Activated T-cell treated with anti-CD3 and anti-CD28 coated beads, Interleukin-2, amount 50 U/mL, for 1 hour (primary cell): ENCODE data around the gene SND1.

Experiments used
- DNase-seq: peaks from one replicate; pipeline ENCODE4 v3.0.0-alpha.2; 2020

SND1 gene

GRCh38 chr7:127690337-127690736 lies 38.3 kb downstream of the SND1 start:
- DNase-seq, result no peak

- no peak for DNase-seq
Measured at GRCh38 chr7:127690806-127691205, 38.8 kb downstream of the SND1 start.

GRCh38 chr7:127692200-127692599 lies 40.2 kb downstream of the SND1 start:
- no peak for DNase-seq

- no peak for DNase-seq
Measured at GRCh38 chr7:127699853-127700252, 47.9 kb downstream of the SND1 start.

GRCh38 chr7:127702052-127702652 lies 50.2 kb downstream of the SND1 start:
- no peak for DNase-seq

- DNase-seq, result no peak
Measured at GRCh38 chr7:127702938-127703337, 50.9 kb downstream of the SND1 start.

GRCh38 chr7:127704211-127704610 lies 52.2 kb downstream of the SND1 start:
- no peak for DNase-seq

GRCh38 chr7:127705461-127705959 lies 53.5 kb downstream of the SND1 start:
- no peak for DNase-seq

- no peak for DNase-seq
Measured at GRCh38 chr7:127706766-127707165, 54.8 kb downstream of the SND1 start.

- DNase-seq, result no peak
Measured at GRCh38 chr7:127708201-127708600, 56.2 kb downstream of the SND1 start.

GRCh38 chr7:127708788-127709187 lies 56.8 kb downstream of the SND1 start:
- DNase-seq, result peak; percentile 38

GRCh38 chr7:127710635-127711034 lies 58.6 kb downstream of the SND1 start:
- DNase-seq, result no peak

- no peak for DNase-seq
Measured at GRCh38 chr7:127711872-127712271, 59.9 kb downstream of the SND1 start.

GRCh38 chr7:127713006-127713405 lies 61.0 kb downstream of the SND1 start:
- DNase-seq, result no peak

- DNase-seq, result no peak
Measured at GRCh38 chr7:127713758-127714157, 61.8 kb downstream of the SND1 start.

- DNase-seq, result no peak
Measured at GRCh38 chr7:127715272-127715671, 63.3 kb downstream of the SND1 start.

GRCh38 chr7:127715901-127716300 lies 63.9 kb downstream of the SND1 start:
- no peak for DNase-seq

- no peak for DNase-seq
Measured at GRCh38 chr7:127717502-127718339, 65.7 kb downstream of the SND1 start.

GRCh38 chr7:127718340-127718679 lies 66.3 kb downstream of the SND1 start:
- no peak for DNase-seq

- DNase-seq, result no peak
Measured at GRCh38 chr7:127726476-127726875, 74.5 kb downstream of the SND1 start.

- DNase-seq, result no peak
Measured at GRCh38 chr7:127730658-127731276, 78.8 kb downstream of the SND1 start.

GRCh38 chr7:127731431-127732080 lies 79.6 kb downstream of the SND1 start:
- no peak for DNase-seq

GRCh38 chr7:127732306-127732705 lies 80.3 kb downstream of the SND1 start:
- no peak for DNase-seq

- DNase-seq, result no peak
Measured at GRCh38 chr7:127733986-127734385, 82.0 kb downstream of the SND1 start.
